Measurements from ENCODE around the gene PSAT1.

GRCh38 chr9:78295177-78295575, 1.7 kb upstream of the PSAT1 start:
- no peak for TF ChIP-seq ZNF674 (CRISPR knock-in tag; IDR thresholded peaks at IDR 0.05; ENCODE audit: low read depth)
- no peak for TF ChIP-seq ZNF879 (CRISPR knock-in tag; IDR thresholded peaks at IDR 0.05)
- TF ChIP-seq ZNF616 (CRISPR knock-in tag; IDR thresholded peaks at IDR 0.05; ENCODE audit: low read depth): no peak
- TF ChIP-seq MAZ (IDR thresholded peaks at IDR 0.05; ENCODE audit: borderline replicate concordance, low read depth, low read length): no peak
- no peak for TF ChIP-seq MAZ (CRISPR knock-in tag; IDR thresholded peaks at IDR 0.05; ENCODE audit: low read depth)
- no peak for TF ChIP-seq MAFK (conservative IDR thresholded peaks at IDR 0.05 in 1 of 2, IDR thresholded peaks at IDR 0.05 in 1 of 2; ENCODE audit: low read length in 2 of 2)
- no peak for TF ChIP-seq ZNF710 (CRISPR knock-in tag; IDR thresholded peaks at IDR 0.05; ENCODE audit: borderline replicate concordance)
- TF ChIP-seq PRDM15 (CRISPR knock-in tag; IDR thresholded peaks at IDR 0.05): no peak
- no peak for TF ChIP-seq ARHGAP35 (CRISPR knock-in tag; IDR thresholded peaks at IDR 0.05; ENCODE audit: borderline replicate concordance)

Data from HepG2 (cell line).